IMR-90 (cell line): ENCODE measurements around the gene THRAP3. TPM values are rescaled to one million over a fixed set of nuclear protein-coding genes. Genes with fewer than 3 reads are reported as not detected.

Source experiments
- ATAC-seq: fragments of 200-7000 bp; cut with Tn5 transposase; 2 replicates; pipeline ENCODE4 v1.9.1; 2020; ENCODE audit warnings: low read depth, mild to moderate bottlenecking, moderate library complexity
- BruUV-seq: library from RNA; stranded (reverse); fragments of 400-500 nt; replicated peaks from 2 replicates; lab custom pipeline; 2021; lab: Mats Ljungman, UMichigan
- CTCF ChIA-PET: fragments of 300-600 bp; formaldehyde crosslinking; extraction: SDS; loops from one replicate; lab custom pipeline; 2021; ENCODE audit warnings: antibody characterized with exemption; lab: Yijun Ruan, JAX
- POLR2A ChIA-PET: fragments of 300-600 bp; sonication (Branson Sonifier 250); formaldehyde crosslinking; loops from one replicate; lab custom pipeline; 2022; ENCODE audit warnings: antibody characterized with exemption; ENCODE audit not compliant: unreplicated experiment; lab: Charles Lee
- DNase-seq: peaks from one replicate; pipeline ENCODE4 v3.0.0; 2013
- H2AFZ ChIP-seq: replicated peaks from 2 replicates; pipeline ENCODE3; 2013; ENCODE audit warnings: low read length, mild to moderate bottlenecking; ENCODE audit not compliant: poor library complexity
- H2AK5ac ChIP-seq: 2 replicates; pipeline ENCODE4 v1.6.1; 2013; ENCODE audit warnings: low read depth, low read length, inconsistent platforms
- H2AK9ac ChIP-seq: replicated peaks from 2 replicates; pipeline ENCODE3; 2013; ENCODE audit warnings: mild to moderate bottlenecking, low read depth, low read length, moderate library complexity; ENCODE audit not compliant: poor library complexity
- H2BK120ac ChIP-seq: 2 replicates; pipeline ENCODE4 v1.6.1; 2013; ENCODE audit warnings: low read depth, low read length, inconsistent platforms
- H2BK15ac ChIP-seq: 3 replicates; pipeline ENCODE4 v1.6.1; 2013; ENCODE audit warnings: low read depth, low read length, inconsistent platforms
- H2BK20ac ChIP-seq: 2 replicates; pipeline ENCODE4 v1.6.1; 2013; ENCODE audit warnings: low read depth, mild to moderate bottlenecking, inconsistent platforms, low read length, moderate library complexity
- H2BK5ac ChIP-seq: 2 replicates; pipeline ENCODE4 v1.6.1; 2013; ENCODE audit warnings: mild to moderate bottlenecking, low read depth, low read length, inconsistent platforms; ENCODE audit not compliant: poor library complexity, severe bottlenecking
- H3K14ac ChIP-seq: replicated peaks from 2 replicates; pipeline ENCODE4 v1.6.1; 2013; ENCODE audit warnings: low read depth, low read length, inconsistent platforms
- H3K18ac ChIP-seq: 2 replicates; pipeline ENCODE4 v1.6.1; 2013; ENCODE audit warnings: low read depth, low read length, control low read depth
- H3K23ac ChIP-seq: 2 replicates; pipeline ENCODE4 v1.6.1; 2013; ENCODE audit warnings: low read depth, low read length, inconsistent platforms
- H3K27ac ChIP-seq: 2 replicates; pipeline ENCODE4 v1.5.1; 2013; ENCODE audit warnings: mild to moderate bottlenecking, control low read depth, low read length; ENCODE audit not compliant: insufficient read depth
- H3K27me3 ChIP-seq: 2 replicates; pipeline ENCODE4 v1.6.1; 2013; ENCODE audit warnings: low read length; ENCODE audit not compliant: control insufficient read depth, insufficient read depth
- H3K36me3 ChIP-seq: 2 replicates; pipeline ENCODE4 v1.6.1; 2013; ENCODE audit warnings: low read length, mixed read lengths; ENCODE audit not compliant: control insufficient read depth, insufficient read depth
- H3K4ac ChIP-seq: 2 replicates; pipeline ENCODE4 v1.6.1; 2013; ENCODE audit warnings: low read depth, low read length, inconsistent platforms
- H3K4me1 ChIP-seq: 2 replicates; pipeline ENCODE4 v1.6.1; 2013; ENCODE audit warnings: low read length, mixed read lengths; ENCODE audit not compliant: control insufficient read depth, insufficient read depth
- H3K4me2 ChIP-seq: 2 replicates; pipeline ENCODE4 v1.6.1; 2013; ENCODE audit warnings: low read depth, mild to moderate bottlenecking, control low read depth, low read length, moderate library complexity
- H3K4me3 ChIP-seq: 2 replicates; pipeline ENCODE4 v1.5.1; 2013; ENCODE audit warnings: low read depth, mild to moderate bottlenecking, control low read depth, low read length, moderate library complexity; ENCODE audit not compliant: insufficient read depth
- H3K56ac ChIP-seq: 2 replicates; pipeline ENCODE4 v1.6.1; 2013; ENCODE audit warnings: low read length, inconsistent platforms; ENCODE audit not compliant: insufficient read depth; ENCODE audit errors: extremely low read depth
- H3K79me1 ChIP-seq, 2 experiments: 2 replicates each; pipeline ENCODE4 v1.6.1; 2013; ENCODE audit warnings: low read length in 2 of 2, inconsistent platforms in 1 of 2, low read depth in 1 of 2
- H3K9ac ChIP-seq: 2 replicates; pipeline ENCODE4 v1.6.1; 2013; ENCODE audit warnings: low read depth, low read length, control low read depth
- H3K9me1 ChIP-seq: 2 replicates; pipeline ENCODE4 v1.6.1; 2013; ENCODE audit warnings: low read length, inconsistent platforms; ENCODE audit not compliant: insufficient read depth
- H3K9me3 ChIP-seq: 2 replicates; pipeline ENCODE4 v1.6.1; 2013; ENCODE audit warnings: low read length; ENCODE audit not compliant: control insufficient read depth, insufficient read depth
- H4K20me1 ChIP-seq: 2 replicates; pipeline ENCODE4 v1.6.1; 2013; ENCODE audit warnings: low read length, inconsistent platforms; ENCODE audit not compliant: insufficient read depth
- H4K5ac ChIP-seq: 2 replicates; pipeline ENCODE4 v1.6.1; 2013; ENCODE audit warnings: mild to moderate bottlenecking, low read depth, low read length, control low read depth
- H4K8ac ChIP-seq, 2 experiments: 2 replicates each; pipeline ENCODE4 v1.6.1; 2013; ENCODE audit warnings: low read depth in 2 of 2, low read length in 2 of 2, control low read depth in 1 of 2, inconsistent platforms in 1 of 2
- H4K91ac ChIP-seq: 2 replicates; pipeline ENCODE4 v1.6.1; 2013; ENCODE audit warnings: low read depth, low read length, inconsistent platforms; ENCODE audit not compliant: insufficient read depth
- CHD1 ChIP-seq: IDR thresholded peaks from 2 replicates; pipeline ENCODE4 v1.6.1; 2012; ENCODE audit warnings: low read depth, low read length, improper control_type of control experiment
- CTCF ChIP-seq: conservative IDR thresholded peaks from 2 replicates; pipeline ENCODE4 v1.5.1; 2012; ENCODE audit warnings: mild to moderate bottlenecking, low read depth, low read length, improper control_type of control experiment
- MAFK ChIP-seq: IDR thresholded peaks from 2 replicates; pipeline ENCODE4 v1.6.1; 2012; ENCODE audit warnings: low read depth, low read length, improper control_type of control experiment
- POLR2A ChIP-seq: IDR thresholded peaks from 2 replicates; pipeline ENCODE4 v1.6.1; 2012; ENCODE audit warnings: mild to moderate bottlenecking, low read depth, low read length
- RAD21 ChIP-seq: IDR thresholded peaks from 2 replicates; pipeline ENCODE4 v1.6.1; 2012; ENCODE audit warnings: low read length, improper control_type of control experiment
- RFX5 ChIP-seq: IDR thresholded peaks from 2 replicates; pipeline ENCODE4 v1.8.0; 2012; ENCODE audit warnings: low read depth, mild to moderate bottlenecking, low read length, moderate library complexity
- WGBS, 2 experiments: methylation state at CpG; one replicate each; pipeline versions ENCODE4 v1.1.5 to v1.1.7; 2013; ENCODE audit warnings: missing lambda C conversion rate in 2 of 2; ENCODE audit not compliant: insufficient read length in 1 of 2; ENCODE audit errors: extremely low coverage in 2 of 2; 5-methylcytosine and 5-hydroxymethylcytosine counted together
- dilution Hi-C: fragments of 300-500 bp; cut with HindIII; formaldehyde crosslinking; loops from one replicate; pipeline ENCODE4 v1.14.3; 2018; ENCODE audit warnings: low sequenced_read_pairs; ENCODE audit not compliant: unreplicated experiment
- in situ Hi-C: fragments of 300-500 bp; cut with MboI; formaldehyde crosslinking; loops from 3 replicates; pipeline ENCODE4 v1.14.3; 2019; ENCODE audit warnings: low sequenced_read_pairs, inconsistent platforms, mixed read lengths
- intact Hi-C: fragments of 100-400 bp; cut with micrococcal nuclease; formaldehyde crosslinking; loops from 2 replicates; pipeline ENCODE4 v1.10.0; 2022
- polyA plus RNA-seq, 3 experiments: library from polyadenylated mRNA; depleted of rRNA; stranded (reverse); fragments of >200 nt; gene quantifications; 2 replicates each; pipeline ENCODE4 v1.2.3, GENCODE V29; 2012; ENCODE audit warnings: low replicate concordance in 1 of 3
- total RNA-seq: library from RNA; depleted of rRNA; stranded (reverse); fragments of >200 nt; gene quantifications from 2 replicates; pipeline ENCODE4 v1.2.3, GENCODE V29; 2012

THRAP3 gene
- total and polyA plus RNA-seq, 2 of the 4 experiments (the other 2 are of a cell fraction) = 60.6 to 66.5 TPM

- in situ Hi-C loops (no loop called here), dilution Hi-C loops (no loop called here), intact Hi-C loops (no loop called here)
- Histone ChIP-seq H2BK5ac (no peak overlapping the region), H3K36me3 (no peaks in the 10 kb centered on the region), H3K79me1 (peaks cover 0 to 28% of the 10 kb centered on the region in 2 experiments), H3K4me3 (no peak overlapping the region), H4K5ac (no peak overlapping the region), H3K4me1 (peaks cover 6% of the 10 kb centered on the region), H3K9ac (no peak overlapping the region), H2BK120ac (no peak overlapping the region), H4K8ac (no peak overlapping the region), H2AFZ (no peak overlapping the region), H2AK9ac (no peak overlapping the region), H3K23ac (no peak overlapping the region), H3K4ac (no peak overlapping the region), H3K27me3 (no peaks in the 10 kb centered on the region), H3K27ac (no peak overlapping the region), H2BK15ac (no peak overlapping the region), H3K56ac (no peak overlapping the region), H3K18ac (no peak overlapping the region), H2BK20ac (no peak overlapping the region), H3K4me2 (no peak overlapping the region), H3K9me3 (no peaks in the 10 kb centered on the region), H4K20me1 (no peaks in the 10 kb centered on the region), H2AK5ac (no peak overlapping the region), H3K9me1 (peaks cover 16% of the 10 kb centered on the region), H4K91ac (no peak overlapping the region), H3K14ac (no peak overlapping the region)
- POLR2A ChIA-PET = no interaction called here
- CTCF ChIA-PET = no interaction called here
- WGBS, 2 experiments = 84% methylated on average over 12 of the region's 15 CpGs; no CpG with 5 or more reads in 1 of the 2 experiments
- no peak for ATAC-seq
- TF ChIP-seq RAD21 = no peak
- TF ChIP-seq POLR2A = no peak
- no peak for TF ChIP-seq CTCF
- no peak for TF ChIP-seq MAFK
- no peak for TF ChIP-seq CHD1
- no peak for TF ChIP-seq RFX5
- BruUV-seq = no TSS peak
- DNase-seq = no peak
Measured at GRCh38 chr1:36330940-36331339, 106.7 kb downstream of the THRAP3 start.
